DMS 273 (cell line): ENCODE measurements around the gene PPP2R2D.
"Not testable (repeated sequence)": the region's sequence is repeated elsewhere in the genome, so short reads cannot be mapped to it uniquely, and the experiment has no call there.

Experiments
- DNase-seq: peaks from one replicate; lab custom pipeline; 2025; ENCODE audit not compliant: unreplicated experiment; lab: John Stamatoyannopoulos, UW

PPP2R2D gene

DNA sequence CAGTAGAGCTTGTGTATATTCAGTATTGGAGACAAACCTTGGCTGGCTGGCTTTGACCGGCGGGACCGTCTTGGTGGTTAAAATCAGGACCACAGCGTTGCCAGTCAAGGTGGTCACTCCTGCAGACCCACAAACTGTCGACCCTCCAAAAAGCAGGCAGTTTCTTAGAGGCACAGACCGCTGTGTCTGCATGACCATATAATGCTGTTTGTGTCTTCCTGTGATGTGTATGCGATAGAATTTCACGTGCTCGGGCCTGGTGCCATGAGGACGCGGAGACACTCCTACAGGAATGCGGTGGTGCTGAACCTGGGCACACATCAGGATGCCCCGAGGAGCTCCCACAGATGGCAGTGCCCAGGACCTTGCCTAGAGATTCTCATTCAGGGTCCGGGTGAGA lies 46.1 kb downstream of the PPP2R2D start:
- DNase-seq = no peak

- DNase-seq = no peak
Measured at GRCh38 chr10:131947631-131948347, 47.0 kb downstream of the PPP2R2D start.

- no peak for DNase-seq
Measured at GRCh38 chr10:131948501-131948900, 47.7 kb downstream of the PPP2R2D start.

DNA sequence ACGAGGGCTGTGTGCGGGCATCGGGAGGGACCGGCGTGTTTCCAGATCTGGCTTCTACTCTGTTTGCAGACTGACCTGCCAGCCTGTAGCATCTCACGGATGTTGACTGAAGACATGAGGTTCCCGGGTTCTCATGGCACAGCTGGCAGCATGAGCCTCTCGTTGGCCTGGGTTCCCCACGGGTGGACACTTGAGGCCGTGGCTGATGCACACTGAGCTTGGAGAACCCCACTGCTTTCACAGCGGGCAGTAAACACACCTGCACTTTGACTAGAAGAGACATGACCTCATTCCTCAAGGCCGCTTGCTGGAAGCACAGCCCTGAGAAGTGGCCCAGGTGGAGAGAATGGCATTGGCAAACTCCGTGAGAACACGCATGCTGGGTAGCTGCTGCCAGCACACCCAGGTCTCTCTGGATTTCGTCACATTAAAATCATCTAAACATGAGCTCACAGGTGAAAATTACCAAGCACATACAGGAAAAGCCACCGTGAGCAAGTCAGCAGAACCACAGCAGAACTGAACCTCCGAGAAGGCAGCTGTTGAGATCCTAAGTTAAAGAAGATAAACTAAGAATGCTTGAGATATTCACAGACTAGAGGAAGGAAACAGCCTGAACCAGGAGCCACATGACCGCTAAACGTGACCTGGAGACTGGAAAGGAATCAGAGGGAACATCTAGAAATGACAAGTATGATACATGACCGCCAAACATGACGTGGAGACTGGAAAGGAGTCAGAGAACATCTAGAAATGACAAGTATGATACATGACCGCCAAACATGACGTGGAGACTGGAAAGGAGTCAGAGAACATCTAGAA lies 48.4 kb downstream of the PPP2R2D start:
- no peak for DNase-seq

DNA sequence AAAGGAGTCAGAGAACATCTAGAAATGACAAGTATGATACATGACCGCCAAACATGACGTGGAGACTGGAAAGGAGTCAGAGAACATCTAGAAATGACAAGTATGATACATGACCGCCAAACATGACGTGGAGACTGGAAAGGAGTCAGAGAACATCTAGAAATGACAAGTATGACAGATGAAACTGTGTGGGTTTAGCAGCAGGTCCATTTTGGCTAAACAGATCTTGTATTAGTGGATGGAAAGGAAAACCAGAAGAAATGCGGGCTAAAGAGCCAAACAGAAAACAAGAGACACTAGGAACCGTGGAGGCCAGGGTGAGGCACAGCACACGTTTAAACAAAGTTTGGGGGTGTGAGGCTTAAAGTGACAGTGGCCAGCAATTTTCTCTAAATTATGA lies 49.1 kb downstream of the PPP2R2D start:
- not testable (repeated sequence) for DNase-seq

DNA sequence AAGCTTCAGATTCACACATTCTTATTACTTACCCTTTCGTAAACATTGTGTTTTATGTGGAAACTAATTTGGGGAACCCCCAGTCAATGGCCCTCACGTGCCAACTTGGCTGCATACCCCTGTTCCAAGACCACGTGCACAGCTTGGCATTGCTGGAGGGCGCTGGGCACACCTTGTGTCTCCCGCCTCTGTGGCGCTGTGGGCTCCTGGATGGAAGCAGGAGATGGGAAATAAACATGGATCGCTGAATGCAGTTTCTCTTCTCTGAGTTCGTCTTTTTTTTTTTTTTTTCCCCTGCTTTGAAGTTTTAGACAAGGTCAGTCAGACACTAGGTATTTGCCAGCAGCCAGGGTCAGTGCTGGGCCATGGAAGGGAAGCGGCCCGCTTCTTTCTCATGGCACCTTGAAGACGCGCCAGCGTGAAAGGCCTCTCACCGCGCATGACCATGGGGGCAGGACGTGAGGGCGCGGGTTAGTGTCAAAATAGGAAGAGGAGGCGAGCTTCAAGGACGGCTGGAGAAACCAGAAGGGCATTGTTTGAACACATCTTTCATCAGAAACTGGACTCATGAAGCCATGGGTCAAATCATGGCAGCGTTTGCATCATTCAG lies 53.7 kb downstream of the PPP2R2D start:
- no peak for DNase-seq

GRCh38 chr10:131955591-131956340 lies 55.0 kb downstream of the PPP2R2D start:
- no peak for DNase-seq

- DNase-seq = no peak
Measured at GRCh38 chr10:131959841-131960240, 59.0 kb downstream of the PPP2R2D start.

- DNase-seq = no peak
Measured at GRCh38 chr10:131960631-131961046, 59.8 kb downstream of the PPP2R2D start.

DNA sequence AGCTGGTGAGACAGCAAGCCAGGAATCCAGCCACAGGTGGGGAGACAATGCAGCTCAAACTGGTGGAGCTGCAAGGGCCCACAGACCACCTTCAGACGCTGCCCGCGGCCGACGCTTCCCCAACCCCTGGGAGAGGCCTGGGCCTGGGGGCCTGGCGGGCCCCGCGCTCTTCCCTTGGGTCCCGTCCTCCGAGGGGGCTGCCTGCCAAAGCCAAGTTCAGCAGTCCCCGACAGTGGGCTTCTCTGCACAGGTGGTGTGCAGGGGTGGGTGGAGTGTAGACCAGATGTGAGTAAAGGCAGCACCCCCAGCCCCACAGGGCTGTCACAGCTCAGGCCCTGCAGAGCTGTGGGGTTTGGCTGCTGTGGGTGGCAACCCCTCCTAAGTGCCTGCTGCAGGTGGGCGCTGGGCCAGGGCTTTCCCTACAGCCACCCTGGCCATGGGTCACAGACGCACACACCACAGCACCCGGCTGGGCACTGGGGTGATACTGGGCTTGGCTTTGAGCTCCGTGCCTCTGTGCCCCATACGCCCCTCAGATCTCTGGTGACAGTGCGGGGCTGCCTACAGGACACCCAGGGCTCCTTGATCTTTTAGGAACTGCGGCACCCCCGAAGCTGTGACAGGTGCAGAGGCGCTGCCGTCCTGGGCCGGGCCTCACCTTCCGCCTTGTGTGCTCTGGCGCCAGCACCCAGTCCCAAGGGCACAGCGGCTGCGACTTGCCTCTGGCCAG lies 60.4 kb downstream of the PPP2R2D start:
- peak; percentile 59 for DNase-seq

GRCh38 chr10:131961777-131962662 lies 61.2 kb downstream of the PPP2R2D start:
- DNase-seq = peak; percentile 91

- peak; percentile 5 for DNase-seq
Measured at GRCh38 chr10:131963350-131963749, 62.5 kb downstream of the PPP2R2D start.

GRCh38 chr10:131963811-131964210 lies 63.0 kb downstream of the PPP2R2D start:
- no peak for DNase-seq

GRCh38 chr10:131964298-131964697 lies 63.5 kb downstream of the PPP2R2D start:
- DNase-seq = no peak

DNA sequence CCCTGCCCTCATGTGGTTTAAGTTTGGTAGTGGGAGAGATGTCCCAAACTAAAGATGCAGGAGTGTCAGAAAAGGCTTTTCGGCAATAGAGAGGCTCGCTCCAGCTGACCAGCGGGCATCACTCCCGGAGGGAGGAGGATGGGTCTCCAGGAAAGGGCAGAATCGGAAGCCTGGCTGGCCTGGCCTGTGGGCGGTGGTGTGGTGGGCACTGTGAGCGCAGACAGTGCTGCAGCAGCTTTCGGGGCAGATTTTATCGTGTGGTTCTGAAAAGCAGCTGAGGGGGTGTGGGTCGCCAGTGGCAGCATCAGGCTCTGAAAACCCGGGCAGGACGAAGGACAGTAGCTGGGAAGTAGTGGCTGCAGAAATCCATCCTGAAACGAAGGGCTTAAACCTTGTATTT lies 68.1 kb downstream of the PPP2R2D start:
- no peak for DNase-seq

- no peak for DNase-seq
Measured at GRCh38 chr10:131970946-131971345, 70.1 kb downstream of the PPP2R2D start.

DNA sequence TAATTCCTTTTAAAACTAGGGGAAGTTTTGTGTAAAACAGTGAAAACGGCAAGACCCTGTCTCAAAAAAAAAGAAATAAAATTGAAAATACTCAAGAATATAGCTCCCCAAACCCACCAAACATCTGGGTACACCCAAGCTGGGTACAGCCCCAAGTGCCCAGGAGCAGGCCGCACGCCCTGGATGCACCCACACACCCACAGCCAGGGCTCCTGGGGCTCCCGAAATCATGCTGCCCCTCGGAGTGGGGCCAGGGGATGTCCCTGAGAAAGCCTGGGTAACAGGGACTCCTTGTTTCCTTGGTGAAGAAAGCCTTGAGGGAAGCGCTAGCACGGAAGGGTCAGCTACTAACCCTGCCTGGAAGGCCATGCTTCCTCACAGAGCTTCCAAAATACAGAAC lies 70.8 kb downstream of the PPP2R2D start:
- DNase-seq = no peak

- peak; percentile 8 for DNase-seq
Measured at GRCh38 chr10:131972474-131973071, 71.8 kb downstream of the PPP2R2D start.
